NK-92 treated with Interleukin-12 subunit alpha and Interleukin-12 subunit beta, amount 100 ng/mL, for 24 hours (cell line): Measurements from ENCODE around the gene LTBP4.
"Not testable (repeated sequence)": the region's sequence is repeated elsewhere in the genome, so short reads cannot be mapped to it uniquely, and the experiment has no call there.

Source experiments
- DNase-seq: peaks from one replicate; lab custom pipeline; 2025; lab: John Stamatoyannopoulos, UW

Gene LTBP4

GRCh38 chr19:40601134-40601974 lies at the start of gene LTBP4:
Gene LTBP4, plus strand, starts transcription at chr19:40601369. Its CDS starts 19 bp downstream, at chr19:40601388.
- no peak for DNase-seq

- DNase-seq: no peak
Measured at GRCh38 chr19:40552848-40553247, 48.3 kb upstream of the LTBP4 start.

- no peak for DNase-seq
Measured at GRCh38 chr19:40553885-40554857, 47.0 kb upstream of the LTBP4 start.

GRCh38 chr19:40555978-40556689 lies 45.0 kb upstream of the LTBP4 start:
- DNase-seq: no peak

- no peak for DNase-seq
Measured at GRCh38 chr19:40556953-40557530, 44.1 kb upstream of the LTBP4 start.

GRCh38 chr19:40559394-40559793 lies 41.8 kb upstream of the LTBP4 start:
- no peak for DNase-seq

- no peak for DNase-seq
Measured at GRCh38 chr19:40560092-40560507, 41.1 kb upstream of the LTBP4 start.

- no peak for DNase-seq
Measured at GRCh38 chr19:40561947-40562346, 39.2 kb upstream of the LTBP4 start.

GRCh38 chr19:40564535-40564934 lies 36.6 kb upstream of the LTBP4 start:
- not testable (repeated sequence) for DNase-seq

GRCh38 chr19:40565355-40565754 lies 35.8 kb upstream of the LTBP4 start:
- DNase-seq: no peak

GRCh38 chr19:40565910-40566495 lies 35.2 kb upstream of the LTBP4 start:
- no peak for DNase-seq

- DNase-seq: no peak
Measured at GRCh38 chr19:40567040-40567749, 34.0 kb upstream of the LTBP4 start.

- DNase-seq: no peak
Measured at GRCh38 chr19:40567750-40568494, 33.2 kb upstream of the LTBP4 start.

GRCh38 chr19:40570313-40571004 lies 30.7 kb upstream of the LTBP4 start:
- peak; percentile 99 for DNase-seq

GRCh38 chr19:40571005-40571318 lies 30.2 kb upstream of the LTBP4 start:
- no peak for DNase-seq

- DNase-seq: no peak
Measured at GRCh38 chr19:40571831-40572495, 29.2 kb upstream of the LTBP4 start.

- DNase-seq: no peak
Measured at GRCh38 chr19:40575326-40575725, 25.8 kb upstream of the LTBP4 start.

GRCh38 chr19:40576151-40576584 lies 25.0 kb upstream of the LTBP4 start:
- DNase-seq: no peak
